HepG2 (cell line): ENCODE measurements around the gene FOLR2. TPM values are rescaled to one million over a fixed set of nuclear protein-coding genes. Genes with fewer than 3 reads are reported as not detected.

ENCODE experiments used
- FOSL2 ChIP-seq: sonication (generic); formaldehyde crosslinking; IDR thresholded peaks from 2 replicates; pipeline ENCODE4 v1.4.0; 2020; ENCODE audit warnings: missing genetic modification reagents
- HNRNPLL ChIP-seq: fragments of 200-400 bp; formaldehyde crosslinking; IDR thresholded peaks from 2 replicates; pipeline ENCODE4 v1.6.1; 2017; ENCODE audit warnings: mild to moderate bottlenecking, low read depth, low read length; ENCODE audit not compliant: poor library complexity, severe bottlenecking
- MYC ChIP-seq: sonication (generic); formaldehyde crosslinking; IDR thresholded peaks from 2 replicates; pipeline ENCODE4 v1.9.0; 2021; ENCODE audit warnings: missing genetic modification reagents, borderline replicate concordance
- NR3C1 ChIP-seq: sonication (generic); formaldehyde crosslinking; IDR thresholded peaks from 2 replicates; pipeline ENCODE4 v1.4.0; 2020; ENCODE audit warnings: missing genetic modification reagents
- RAD21 ChIP-seq: fragments of 450-650 bp; formaldehyde crosslinking; IDR thresholded peaks from 2 replicates; pipeline ENCODE4 v1.5.0; 2020; ENCODE audit warnings: mild to moderate bottlenecking
- SP140L ChIP-seq: sonication (generic); formaldehyde crosslinking; IDR thresholded peaks from 2 replicates; pipeline ENCODE4 v1.4.0; 2020; ENCODE audit warnings: missing genetic modification reagents, borderline replicate concordance
- ZFY ChIP-seq: sonication (generic); formaldehyde crosslinking; IDR thresholded peaks from 2 replicates; pipeline ENCODE4 v1.4.0; 2020; ENCODE audit warnings: missing genetic modification reagents
- ZKSCAN8 ChIP-seq: IDR thresholded peaks from 2 replicates; pipeline ENCODE4 v1.6.1; 2016; ENCODE audit warnings: borderline replicate concordance, missing genetic modification reagents, missing compliant biosample characterization
- ZMYM3 ChIP-seq: sonication (generic); formaldehyde crosslinking; IDR thresholded peaks from 2 replicates; pipeline ENCODE4 v1.5.1; 2020; ENCODE audit warnings: mild to moderate bottlenecking, missing genetic modification reagents
- ZNF260 ChIP-seq: sonication (generic); formaldehyde crosslinking; IDR thresholded peaks from 2 replicates; pipeline ENCODE4 v1.4.0; 2020; ENCODE audit warnings: missing genetic modification reagents, low read depth, mild to moderate bottlenecking, borderline replicate concordance
- ZNF382 ChIP-seq: sonication (generic); formaldehyde crosslinking; IDR thresholded peaks from 2 replicates; pipeline ENCODE4 v1.5.0; 2020; ENCODE audit warnings: missing genetic modification reagents, mild to moderate bottlenecking, borderline replicate concordance
- ZNF496 ChIP-seq: sonication (generic); formaldehyde crosslinking; IDR thresholded peaks from 2 replicates; pipeline ENCODE4 v1.8.1; 2023; ENCODE audit warnings: mild to moderate bottlenecking, moderate library complexity, missing genetic modification reagents; ENCODE audit not compliant: insufficient replicate concordance
- ZNF616 ChIP-seq: sonication (generic); formaldehyde crosslinking; IDR thresholded peaks from 2 replicates; pipeline ENCODE4 v1.5.0; 2020; ENCODE audit warnings: low read depth, mild to moderate bottlenecking, missing genetic modification reagents
- ZNF703 ChIP-seq: sonication (generic); formaldehyde crosslinking; IDR thresholded peaks from 2 replicates; pipeline ENCODE4 v1.5.1; 2020; ENCODE audit warnings: missing genetic modification reagents, mild to moderate bottlenecking, moderate library complexity, borderline replicate concordance
- ZNF773 ChIP-seq: sonication (generic); formaldehyde crosslinking; IDR thresholded peaks from 2 replicates; pipeline ENCODE4 v1.4.0; 2020; ENCODE audit warnings: missing genetic modification reagents, borderline replicate concordance
- ZNF879 ChIP-seq: sonication (generic); formaldehyde crosslinking; IDR thresholded peaks from 2 replicates; pipeline ENCODE4 v1.8.1; 2023; ENCODE audit warnings: missing genetic modification reagents
- ZNF891 ChIP-seq: sonication (generic); formaldehyde crosslinking; IDR thresholded peaks from 2 replicates; pipeline ENCODE4 v1.5.0; 2020; ENCODE audit warnings: mild to moderate bottlenecking, missing genetic modification reagents
- polyA plus RNA-seq, 8 experiments: library from polyadenylated mRNA; depleted of rRNA in 3 of 8; stranded (reverse) in 7 of 8; unstranded in 1 of 8; fragments of >200 nt; fragmentation: Illumina TruSeq in 4 of 8; extraction: Trizol in 4 of 8; gene quantifications; 2 replicates each; pipeline versions ENCODE4 v1.2.1 to v1.2.3, GENCODE V29; 2011 to 2016; ENCODE audit warnings: low read depth in 4 of 8, missing spikeins in 1 of 8, mixed read lengths in 1 of 8; ENCODE audit not compliant: insufficient read depth in 1 of 8
- total RNA-seq, 5 experiments: library from RNA; depleted of rRNA; stranded (reverse); fragments of >200 nt; fragmentation: Illumina TruSeq; extraction: Trizol; gene quantifications; 2 replicates each; pipeline ENCODE4 v1.2.3, GENCODE V29; 2016; ENCODE audit warnings: low read depth in 1 of 5
- TF ChIP-seq, protein P1 (sequence below): IDR thresholded peaks from 2 replicates; pipeline ENCODE4 v1.6.1; 2016; ENCODE audit warnings: missing compliant biosample characterization, missing genetic modification reagents, borderline replicate concordance
- TF ChIP-seq, protein P2 (sequence below): IDR thresholded peaks from 2 replicates; pipeline ENCODE4 v1.6.1; 2016; ENCODE audit warnings: missing biosample characterization, missing genetic modification reagents, low read depth
- TF ChIP-seq, protein P3 (sequence below): sonication (generic); formaldehyde crosslinking; conservative IDR thresholded peaks from 2 replicates; pipeline ENCODE4 v1.5.0; 2020; ENCODE audit warnings: missing genetic modification reagents

FOLR2 gene
- total and polyA plus RNA-seq, 2 of the 13 experiments (the other 11 are each of a cell fraction or from before 2014, with no cell fraction given): 0.09 TPM; not detected in 1

DNA sequence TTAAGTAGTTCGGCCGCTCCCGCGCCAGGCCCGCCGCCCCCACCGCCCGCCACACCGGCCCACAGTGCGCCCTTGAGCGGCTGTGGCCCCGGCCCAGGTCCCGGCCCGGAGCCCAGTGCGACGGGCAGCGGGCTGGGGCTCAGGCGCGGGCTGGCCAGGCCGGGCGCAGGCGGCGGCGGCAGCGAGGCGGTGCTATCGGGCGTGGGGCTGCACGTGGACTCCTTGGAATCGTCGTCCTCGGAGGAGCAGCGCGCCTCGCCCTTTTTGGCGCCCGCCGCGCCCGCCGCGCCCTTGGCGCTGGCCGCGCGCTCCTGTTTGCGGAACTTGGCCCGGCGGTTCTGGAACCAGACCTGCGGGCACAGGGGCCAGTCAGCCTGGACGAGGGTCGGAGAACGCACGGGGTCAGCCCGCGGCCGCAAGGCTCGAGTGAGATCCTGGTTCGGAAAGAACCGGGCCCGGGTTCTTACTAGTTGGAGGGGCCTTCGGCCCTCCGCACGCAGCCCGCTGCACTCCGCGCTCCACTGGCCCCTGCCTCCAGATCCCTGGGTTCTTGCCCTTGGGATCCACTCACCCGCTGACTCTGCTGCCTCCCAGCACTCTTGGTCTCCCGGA lies 23.4 kb downstream of the FOLR2 start (continued):
- TF ChIP-seq, protein P1, sequence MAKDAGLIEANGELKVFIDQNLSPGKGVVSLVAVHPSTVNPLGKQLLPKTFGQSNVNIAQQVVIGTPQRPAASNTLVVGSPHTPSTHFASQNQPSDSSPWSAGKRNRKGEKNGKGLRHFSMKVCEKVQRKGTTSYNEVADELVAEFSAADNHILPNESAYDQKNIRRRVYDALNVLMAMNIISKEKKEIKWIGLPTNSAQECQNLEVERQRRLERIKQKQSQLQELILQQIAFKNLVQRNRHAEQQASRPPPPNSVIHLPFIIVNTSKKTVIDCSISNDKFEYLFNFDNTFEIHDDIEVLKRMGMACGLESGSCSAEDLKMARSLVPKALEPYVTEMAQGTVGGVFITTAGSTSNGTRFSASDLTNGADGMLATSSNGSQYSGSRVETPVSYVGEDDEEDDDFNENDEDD: peak; percentile 46; the same call in 1 of the 2 replicates
- TF ChIP-seq ZNF616 (CRISPR knock-in tag): no peak
- TF ChIP-seq, protein P2, sequence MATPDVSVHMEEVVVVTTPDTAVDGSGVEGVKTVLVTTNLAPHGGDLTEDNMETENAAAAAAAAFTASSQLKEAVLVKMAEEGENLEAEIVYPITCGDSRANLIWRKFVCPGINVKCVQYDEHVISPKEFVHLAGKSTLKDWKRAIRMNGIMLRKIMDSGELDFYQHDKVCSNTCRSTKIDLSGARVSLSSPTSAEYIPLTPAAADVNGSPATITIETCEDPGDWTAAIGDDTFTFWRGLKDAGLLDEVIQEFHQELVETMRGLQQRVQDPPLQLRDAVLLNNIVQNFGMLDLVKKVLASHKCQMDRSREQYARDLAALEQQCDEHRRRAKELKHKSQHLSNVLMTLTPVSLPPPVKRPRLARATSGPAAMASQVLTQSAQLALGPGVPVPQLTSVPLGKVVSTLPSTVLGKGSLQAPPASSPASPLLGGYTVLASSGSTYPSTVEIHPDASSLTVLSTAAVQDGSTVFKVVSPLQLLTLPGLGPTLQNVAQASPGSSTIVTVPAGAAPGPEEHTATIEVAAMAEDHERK (CRISPR knock-in tag): no peak
- TF ChIP-seq ZFY (CRISPR knock-in tag): 0 out of 2 replicates have a peak, but pooled peaks have one; percentile 28
- 0 out of 2 replicates have a peak, but pooled peaks have one; percentile 18 for TF ChIP-seq MYC (CRISPR knock-in tag)
- TF ChIP-seq NR3C1: no peak
- no peak for TF ChIP-seq ZNF496 (CRISPR knock-in tag)
- no peak for TF ChIP-seq FOSL2
- no peak for TF ChIP-seq ZMYM3 (CRISPR knock-in tag)
- no peak for TF ChIP-seq ZNF703
- no peak for TF ChIP-seq ZNF382 (CRISPR knock-in tag)
- no peak for TF ChIP-seq ZNF891 (CRISPR knock-in tag)
- no peak for TF ChIP-seq SP140L (CRISPR knock-in tag)
- TF ChIP-seq ZKSCAN8: no peak
- TF ChIP-seq ZNF879 (CRISPR knock-in tag): no peak
- no peak for TF ChIP-seq ZNF260 (CRISPR knock-in tag)
- no peak for TF ChIP-seq HNRNPLL
- 0 out of 2 replicates have a peak, but pooled peaks have one; percentile 39 for TF ChIP-seq ZNF773
- TF ChIP-seq, protein P3, sequence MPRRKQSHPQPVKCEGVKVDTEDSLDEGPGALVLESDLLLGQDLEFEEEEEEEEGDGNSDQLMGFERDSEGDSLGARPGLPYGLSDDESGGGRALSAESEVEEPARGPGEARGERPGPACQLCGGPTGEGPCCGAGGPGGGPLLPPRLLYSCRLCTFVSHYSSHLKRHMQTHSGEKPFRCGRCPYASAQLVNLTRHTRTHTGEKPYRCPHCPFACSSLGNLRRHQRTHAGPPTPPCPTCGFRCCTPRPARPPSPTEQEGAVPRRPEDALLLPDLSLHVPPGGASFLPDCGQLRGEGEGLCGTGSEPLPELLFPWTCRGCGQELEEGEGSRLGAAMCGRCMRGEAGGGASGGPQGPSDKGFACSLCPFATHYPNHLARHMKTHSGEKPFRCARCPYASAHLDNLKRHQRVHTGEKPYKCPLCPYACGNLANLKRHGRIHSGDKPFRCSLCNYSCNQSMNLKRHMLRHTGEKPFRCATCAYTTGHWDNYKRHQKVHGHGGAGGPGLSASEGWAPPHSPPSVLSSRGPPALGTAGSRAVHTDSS (CRISPR knock-in tag): no peak
- TF ChIP-seq RAD21 (CRISPR knock-in tag): 0 out of 2 replicates have a peak, but pooled peaks have one; percentile 5
